GM08714 (cell line): ENCODE measurements around the gene ANKS4B.
"Not testable (repeated sequence)": the region's sequence is repeated elsewhere in the genome, so short reads cannot be mapped to it uniquely, and the experiment has no call there.

ENCODE experiments used
- H3K4me3 ChIP-seq: fragments of 200-500 bp; sonication (Bioruptor generic); 2 replicates; pipeline ENCODE4 v1.5.1; 2014; ENCODE audit warnings: mild to moderate bottlenecking, low read length, inconsistent platforms
- ZNF274 ChIP-seq: IDR thresholded peaks from 2 replicates; pipeline ENCODE4 v1.6.1; 2012; ENCODE audit warnings: mild to moderate bottlenecking, low read depth, low read length

The ANKS4B gene

DNA sequence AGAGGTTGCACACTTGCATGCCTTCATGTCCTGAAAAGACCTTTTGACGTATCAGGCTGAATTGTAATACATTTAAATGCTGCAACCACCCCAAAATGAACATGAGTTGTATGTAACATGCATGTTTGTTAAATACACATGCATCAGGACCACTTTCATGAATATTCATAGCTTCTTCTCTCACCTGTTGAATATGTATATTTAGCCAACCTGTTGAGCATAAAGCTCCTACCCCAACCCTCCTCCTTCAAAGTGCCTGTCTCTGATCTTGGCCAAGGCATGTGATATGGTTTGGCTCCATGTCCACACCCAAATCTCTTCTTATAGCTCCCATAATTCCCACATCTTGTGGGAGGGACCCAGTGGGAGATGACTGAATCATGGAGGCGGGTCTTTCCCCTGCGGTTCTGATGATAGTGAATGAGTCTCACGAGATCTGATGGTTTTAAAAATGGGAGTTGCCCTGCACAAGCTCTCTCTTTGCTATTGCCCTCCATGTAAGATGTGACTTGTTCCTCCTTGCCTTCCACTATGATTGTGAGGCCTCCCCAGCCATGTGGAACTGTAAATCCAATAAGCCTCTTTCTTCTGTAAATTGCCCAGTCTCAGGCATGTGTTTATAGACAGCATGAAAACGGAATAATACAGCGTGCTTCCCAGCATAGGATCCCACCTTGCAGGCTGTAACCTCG is 48.3 kb downstream of the ANKS4B start:
- TF ChIP-seq ZNF274 = no peak
- H3K4me3 ChIP-seq = no peak overlapping the region

GRCh38 chr16:21283521-21284289 is 50.2 kb downstream of the ANKS4B start:
- TF ChIP-seq ZNF274 = no peak
- H3K4me3 ChIP-seq = peak overlapping the region; percentile 39; the same call in 1 of the 2 replicates

- no peak for TF ChIP-seq ZNF274
- H3K4me3 ChIP-seq = no peak overlapping the region
Measured at GRCh38 chr16:21284414-21284813, 50.9 kb downstream of the ANKS4B start.

GRCh38 chr16:21285314-21285713 is 51.8 kb downstream of the ANKS4B start:
- TF ChIP-seq ZNF274 = no peak
- no peak overlapping the region for H3K4me3 ChIP-seq

- H3K4me3 ChIP-seq = not testable (repeated sequence)
Measured at GRCh38 chr16:21289789-21290188, 56.3 kb downstream of the ANKS4B start.

GRCh38 chr16:21300309-21301167 is 67.0 kb downstream of the ANKS4B start:
- TF ChIP-seq ZNF274 = no peak
- peak overlapping the region; percentile 73 for H3K4me3 ChIP-seq

- no peak for TF ChIP-seq ZNF274
- H3K4me3 ChIP-seq = peak overlapping the region; percentile 73
Measured at GRCh38 chr16:21301168-21301894, 67.8 kb downstream of the ANKS4B start.

GRCh38 chr16:21301895-21302291 is 68.4 kb downstream of the ANKS4B start:
- peak overlapping the region; percentile 73 for H3K4me3 ChIP-seq

DNA sequence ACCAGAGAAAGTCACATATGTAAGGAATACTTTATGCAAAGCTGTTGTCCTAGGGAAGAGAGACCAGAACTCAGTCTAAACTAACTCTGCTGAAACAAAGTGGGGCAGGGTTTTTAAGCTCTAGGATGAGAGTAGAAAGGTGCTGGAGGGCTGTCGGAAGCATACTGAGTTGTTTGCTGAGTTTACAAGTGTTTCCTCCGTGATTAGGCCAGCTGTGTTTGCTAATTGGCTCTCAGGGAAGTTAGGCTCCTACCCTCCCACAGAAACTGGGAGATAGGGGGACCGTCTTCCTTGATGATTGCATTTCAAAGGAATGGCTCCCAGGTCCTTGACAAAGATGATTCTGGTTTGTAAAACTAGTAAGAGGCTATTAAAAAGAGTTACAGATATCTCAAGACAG is 69.0 kb downstream of the ANKS4B start:
- peak overlapping the region; percentile 73; the same call in 1 of the 2 replicates for H3K4me3 ChIP-seq
- TF ChIP-seq ZNF274 = no peak

More at GRCh38 chr16:21301895-21302291, 68.4 kb downstream of the ANKS4B start:
- TF ChIP-seq ZNF274 = no peak

DNA sequence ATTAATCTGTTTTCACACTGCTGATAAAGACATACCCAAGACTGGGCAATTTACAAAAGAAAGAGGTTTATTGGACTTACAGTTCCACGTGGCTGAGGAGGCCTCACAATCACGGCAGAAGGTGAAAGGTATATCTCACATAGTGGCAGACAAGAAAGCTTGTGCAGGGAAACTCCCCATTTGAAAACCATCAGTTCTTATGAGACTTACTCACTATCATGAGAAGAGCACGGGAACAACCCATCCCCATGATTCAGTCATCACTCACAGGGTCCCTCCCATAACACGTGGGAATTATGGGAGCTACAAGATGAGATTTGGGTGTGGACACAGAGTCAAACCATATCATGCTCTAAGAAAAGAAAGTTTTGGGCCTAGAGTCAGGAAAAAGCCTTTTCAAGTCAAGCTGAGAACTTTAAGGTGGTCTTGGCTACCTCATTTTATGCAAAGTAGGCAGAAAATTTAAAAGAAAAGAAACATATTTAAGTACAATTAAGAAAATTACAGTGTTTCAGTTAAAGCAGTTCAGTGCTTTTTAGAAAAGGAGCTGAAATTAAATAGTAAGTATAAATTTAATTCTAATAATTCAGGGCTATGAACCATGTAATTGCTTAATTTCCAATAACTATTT is 69.5 kb downstream of the ANKS4B start:
- TF ChIP-seq ZNF274 = no peak
- H3K4me3 ChIP-seq = no peak overlapping the region
